GM21723 (cell line): ENCODE data around the gene CHRNA7.

Source experiments
- ATAC-seq: cut with Tn5 transposase; IDR thresholded peaks from one replicate; pipeline ENCODE4 v1.9.1; 2021; ENCODE audit warnings: mild to moderate bottlenecking, moderate library complexity; ENCODE audit not compliant: unreplicated experiment

CHRNA7 gene

DNA sequence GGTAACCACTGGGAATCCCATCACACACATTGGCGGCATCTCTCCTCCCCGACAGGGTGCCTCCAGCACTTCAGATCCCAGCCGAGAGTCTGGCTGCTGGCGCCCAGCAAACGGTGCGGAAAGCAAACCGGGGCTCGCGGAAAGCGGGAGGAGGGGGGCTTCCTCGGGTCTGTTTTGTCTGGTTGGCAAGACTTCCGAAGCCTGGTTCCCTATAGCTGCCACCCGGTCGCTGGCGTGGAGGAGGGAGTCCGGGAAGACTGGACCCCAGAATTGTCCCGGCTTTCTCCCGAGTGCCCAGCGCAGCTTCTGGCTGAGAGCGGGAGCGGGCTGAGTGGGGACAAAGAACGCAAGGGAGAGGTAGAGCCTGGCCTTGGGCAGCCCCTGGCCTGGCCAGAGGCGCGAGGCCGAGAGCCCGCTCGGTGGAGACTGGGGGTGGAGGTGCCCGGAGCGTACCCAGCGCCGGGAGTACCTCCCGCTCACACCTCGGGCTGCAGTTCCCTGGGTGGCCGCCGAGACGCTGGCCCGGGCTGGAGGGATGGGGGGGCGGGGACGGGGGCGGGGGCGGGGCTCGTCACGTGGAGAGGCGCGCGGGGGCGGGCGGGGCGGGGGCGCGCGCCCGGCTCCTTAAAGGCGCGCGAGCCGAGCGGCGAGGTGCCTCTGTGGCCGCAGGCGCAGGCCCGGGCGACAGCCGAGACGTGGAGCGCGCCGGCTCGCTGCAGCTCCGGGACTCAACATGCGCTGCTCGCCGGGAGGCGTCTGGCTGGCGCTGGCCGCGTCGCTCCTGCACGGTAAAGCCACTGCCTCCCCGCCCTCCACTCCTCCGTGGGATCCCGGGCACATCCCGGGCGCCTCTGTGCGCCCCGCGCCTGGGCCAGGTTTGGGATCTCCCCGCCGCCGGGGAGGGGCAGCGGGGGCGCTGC is at the start of gene CHRNA7:
TSS of gene CHRNA7 (plus strand) at position 654 of the 920 bp plus-strand sequence. CDS start at position 734, 80 bp downstream.
- peak; percentile 76 for ATAC-seq

DNA sequence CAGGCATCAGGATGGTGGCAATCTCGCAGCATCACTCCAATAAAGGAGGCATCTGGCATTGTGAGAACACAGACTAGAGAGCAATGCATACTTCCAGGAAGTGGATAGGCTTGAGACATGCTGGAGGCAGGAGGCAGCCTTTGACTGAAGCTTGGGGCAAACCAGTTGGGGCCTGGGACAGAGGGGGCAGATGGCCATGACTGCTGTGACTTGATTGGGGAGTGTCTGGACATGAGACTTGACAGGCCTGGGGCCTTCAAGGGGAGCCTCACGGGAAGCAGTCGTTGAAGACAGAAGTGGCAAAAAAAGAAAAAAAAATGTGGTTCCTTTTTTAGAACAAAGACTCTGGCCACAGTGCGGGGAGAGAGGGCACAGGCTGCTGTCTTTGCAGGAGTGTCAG is 44.7 kb upstream of the CHRNA7 start:
- ATAC-seq = no peak

DNA sequence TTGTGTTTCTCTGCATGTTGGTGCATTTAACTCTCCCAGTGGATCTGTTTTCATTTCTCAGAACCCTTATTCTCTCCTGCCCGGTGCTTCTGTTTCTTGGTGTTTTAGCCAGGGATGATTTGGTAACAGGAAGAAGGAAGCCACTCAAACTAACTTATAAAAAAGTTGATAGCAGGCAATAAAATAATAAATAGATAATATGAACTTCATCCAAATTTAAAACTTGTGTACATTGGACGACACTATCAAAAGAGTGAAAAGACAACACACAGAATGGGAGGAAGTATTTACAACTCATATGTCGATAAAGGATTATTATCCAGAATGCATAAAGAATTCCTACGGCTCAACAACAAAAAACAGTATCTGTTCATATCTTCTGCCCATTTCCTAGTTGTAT is 37.3 kb upstream of the CHRNA7 start:
- no peak for ATAC-seq

DNA sequence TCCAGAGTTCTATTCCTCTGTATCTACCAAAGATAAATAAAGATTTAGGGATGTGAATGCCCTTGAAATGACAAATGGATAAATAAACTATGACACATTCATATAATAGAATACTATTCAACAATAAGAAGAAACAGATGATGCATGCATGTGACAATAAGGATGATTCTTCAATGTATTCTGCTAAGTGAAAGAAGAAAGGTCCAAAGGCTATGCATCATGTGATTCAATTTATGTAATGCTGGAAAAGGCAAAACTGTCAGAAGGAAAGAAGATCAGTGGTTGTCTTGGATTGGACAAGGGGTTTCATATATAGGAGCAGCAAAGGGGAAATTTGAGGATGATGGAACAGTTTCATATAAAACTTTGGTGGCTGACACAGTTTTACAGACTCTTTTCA is 32.6 kb upstream of the CHRNA7 start:
- no peak for ATAC-seq

DNA sequence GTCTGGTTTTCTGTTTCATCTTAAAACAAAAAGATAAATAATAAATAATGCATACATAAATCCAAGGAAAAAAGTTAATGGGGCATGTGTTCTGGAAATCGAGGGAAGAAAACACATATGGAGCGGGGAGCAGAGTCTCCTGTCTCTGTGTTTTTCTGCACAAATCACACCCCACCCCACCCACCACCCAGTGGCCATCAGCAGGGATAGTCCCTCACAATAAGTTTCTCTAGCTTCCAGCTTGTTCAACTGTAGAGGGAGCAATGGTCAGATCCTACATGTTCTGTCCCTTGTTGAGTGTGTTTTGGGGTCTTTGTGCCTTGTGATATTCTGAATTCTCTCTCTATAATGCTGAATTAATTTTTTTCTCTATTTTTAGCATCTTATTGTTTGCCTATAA is 26.8 kb upstream of the CHRNA7 start:
- ATAC-seq = no peak

DNA sequence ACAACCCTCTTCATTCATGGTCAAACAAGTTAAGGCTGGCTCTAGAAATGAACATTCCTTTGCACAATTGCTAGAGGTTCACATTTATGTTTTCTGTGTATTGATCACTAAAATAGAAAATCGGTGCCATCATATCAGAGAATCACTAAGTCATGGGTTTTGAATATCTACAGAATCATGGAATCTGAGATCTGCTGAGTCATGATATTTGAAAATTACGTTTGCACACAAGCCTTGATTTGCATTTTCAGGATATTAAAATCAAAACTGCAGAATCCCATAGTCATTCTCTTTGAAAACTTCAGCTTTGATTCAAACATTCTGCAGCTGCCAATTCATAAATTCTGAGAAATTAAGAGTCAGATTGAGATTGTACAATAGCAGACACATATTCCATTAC is 26.1 kb upstream of the CHRNA7 start:
- no peak for ATAC-seq

DNA sequence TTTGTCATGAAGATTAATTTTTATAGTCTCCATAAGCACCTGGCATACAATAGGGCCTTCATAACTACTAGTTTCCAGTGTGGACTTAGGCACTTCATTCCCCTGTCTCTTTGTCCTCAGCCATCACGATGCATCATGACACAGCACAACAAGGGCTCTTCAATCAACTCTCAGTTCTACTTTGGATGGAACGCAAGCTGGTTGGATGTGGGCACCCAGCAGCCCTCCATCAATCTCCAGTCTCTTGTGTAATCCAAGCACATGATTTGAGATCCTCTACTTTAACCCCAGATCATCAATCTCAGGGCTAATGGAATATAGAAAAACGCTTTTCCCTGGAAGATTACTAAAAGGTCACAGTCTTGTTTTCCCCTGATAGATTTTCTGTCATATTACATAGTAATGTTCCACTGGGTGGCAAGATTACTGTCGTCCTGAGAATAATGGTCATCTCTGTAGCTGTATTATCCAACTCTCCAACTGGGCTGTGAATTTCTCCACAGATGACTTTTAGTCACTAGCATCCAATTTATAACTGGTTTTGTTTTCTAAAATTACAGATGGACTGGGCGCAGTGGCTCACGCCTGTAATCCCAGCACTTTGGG is 22.9 kb upstream of the CHRNA7 start:
- no peak for ATAC-seq

DNA sequence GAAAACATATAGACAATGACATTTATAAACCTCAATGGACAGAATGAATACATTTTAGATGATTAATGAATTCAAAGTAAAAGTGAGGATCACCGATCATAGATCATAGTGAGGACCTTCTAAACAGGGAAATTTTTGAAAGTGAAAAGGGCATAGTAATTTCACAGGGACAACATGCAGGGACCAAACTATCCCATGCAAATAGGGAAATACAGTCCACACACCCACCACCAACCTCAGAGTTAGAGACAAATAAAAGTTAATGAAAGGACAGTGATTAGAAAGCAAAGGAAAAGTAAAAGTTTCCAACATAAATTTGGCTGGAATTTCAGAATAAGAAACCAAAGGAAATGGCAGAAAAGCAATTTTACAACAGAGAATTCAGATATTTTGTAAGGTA is 15.4 kb upstream of the CHRNA7 start:
- ATAC-seq = no peak

DNA sequence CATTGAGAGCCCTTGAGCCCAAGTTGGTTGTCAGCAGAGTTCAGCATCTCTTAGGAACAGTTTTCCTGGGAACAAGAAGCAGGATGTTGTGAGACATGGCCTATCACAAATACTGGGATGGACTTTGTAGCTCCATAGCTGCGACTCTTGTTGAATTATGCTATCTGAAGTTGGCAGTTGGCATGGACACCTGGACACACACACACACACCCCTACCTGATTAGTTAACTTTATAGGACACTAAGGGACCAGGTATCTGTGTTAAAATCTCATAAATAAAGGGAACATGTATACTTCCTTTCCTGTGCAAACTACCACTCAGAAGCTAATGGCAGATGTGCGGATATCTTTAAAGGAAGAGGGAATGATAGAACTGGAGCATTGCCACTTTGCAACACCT is 10.2 kb upstream of the CHRNA7 start:
- ATAC-seq = no peak

DNA sequence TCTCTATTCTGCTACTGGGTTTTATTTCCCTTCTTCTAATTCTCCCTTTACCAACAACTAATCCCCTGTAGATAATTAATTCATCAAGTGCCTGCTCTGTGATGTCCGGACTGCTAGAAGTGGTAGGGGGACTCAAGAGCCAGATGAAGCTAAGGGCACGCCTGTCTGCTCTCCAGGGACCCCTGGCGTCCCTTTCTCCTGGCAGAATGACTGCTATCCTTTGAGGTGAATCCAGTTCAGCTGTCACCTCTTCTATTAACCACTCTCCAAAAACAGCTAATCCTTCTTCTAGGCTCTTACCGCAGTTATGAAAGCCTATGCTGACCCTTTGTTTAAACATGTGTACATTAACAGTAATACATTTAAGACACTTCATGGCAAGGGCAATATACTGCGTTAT is 1.4 kb upstream of the CHRNA7 start:
- ATAC-seq = no peak

DNA sequence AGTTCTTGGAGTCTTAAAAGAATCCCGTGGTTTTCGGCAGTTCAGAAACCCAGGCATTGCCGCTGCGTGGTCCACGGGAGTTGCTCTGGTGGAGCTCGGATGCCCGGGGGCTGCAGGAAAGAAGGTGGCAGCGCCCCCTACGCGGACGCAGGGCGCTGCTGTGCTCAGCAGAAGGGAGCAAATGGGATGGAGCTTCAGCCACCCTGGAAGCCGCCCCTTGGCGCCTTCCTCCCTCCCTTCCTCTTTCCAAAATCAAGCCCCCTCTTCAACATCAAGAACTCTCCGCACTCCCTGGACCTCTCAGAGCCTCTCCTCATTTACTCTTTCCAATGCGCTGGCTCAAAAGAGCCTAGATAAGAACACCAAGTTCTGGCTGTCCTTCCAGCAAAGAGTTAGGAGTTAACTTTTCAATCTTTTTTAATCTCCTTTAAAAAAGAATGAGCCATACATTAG is 880 bp upstream of the CHRNA7 start:
- ATAC-seq = no peak

DNA sequence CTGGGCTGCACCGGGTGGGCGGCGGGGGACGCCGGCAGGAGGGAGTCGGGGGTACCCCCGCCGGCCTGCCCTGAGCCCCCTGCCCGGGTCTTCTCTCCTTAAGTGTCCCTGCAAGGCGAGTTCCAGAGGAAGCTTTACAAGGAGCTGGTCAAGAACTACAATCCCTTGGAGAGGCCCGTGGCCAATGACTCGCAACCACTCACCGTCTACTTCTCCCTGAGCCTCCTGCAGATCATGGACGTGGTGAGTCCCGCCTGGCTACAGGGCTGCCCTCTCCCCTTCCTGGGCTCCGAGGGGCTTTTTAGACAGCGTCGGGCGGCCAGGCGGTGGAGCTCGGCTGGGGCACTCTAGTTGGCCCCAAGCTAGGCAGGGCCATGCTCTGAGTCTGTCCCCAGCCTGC is 480 bp downstream of the CHRNA7 start:
- peak; percentile 6 for ATAC-seq

DNA sequence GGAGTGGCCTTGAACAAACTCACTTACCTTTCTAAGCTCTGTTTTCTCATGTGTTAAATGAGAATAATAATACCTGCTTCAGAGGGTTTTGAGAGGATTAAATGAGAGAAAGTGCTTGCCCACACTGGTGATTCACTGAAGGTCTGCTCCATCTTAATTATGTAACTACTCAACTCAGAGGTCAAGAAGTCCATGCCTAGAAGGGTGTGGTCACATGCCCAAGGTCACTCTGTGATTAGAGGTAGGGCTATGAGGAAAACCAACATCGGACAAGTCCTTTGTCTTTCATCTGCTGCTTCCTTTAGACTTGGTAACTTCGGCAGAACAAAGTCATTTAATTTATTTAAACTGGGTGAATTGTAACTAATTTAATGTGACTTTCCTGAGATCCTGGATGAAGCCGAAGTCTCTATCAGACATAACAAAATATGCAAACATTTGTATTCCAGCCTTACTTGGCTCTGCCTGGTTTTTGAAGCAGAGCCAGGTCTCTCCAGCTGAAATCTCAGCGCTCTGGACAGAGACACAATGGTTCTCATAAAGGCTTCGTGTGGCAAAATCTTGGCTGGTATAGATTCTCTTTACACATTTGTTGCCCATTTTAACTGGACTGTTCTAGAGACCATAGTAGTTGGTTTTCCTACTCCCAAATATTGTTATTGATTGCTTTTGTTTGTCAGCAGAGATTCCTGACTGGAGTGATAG is 3.0 kb downstream of the CHRNA7 start:
- ATAC-seq = no peak

DNA sequence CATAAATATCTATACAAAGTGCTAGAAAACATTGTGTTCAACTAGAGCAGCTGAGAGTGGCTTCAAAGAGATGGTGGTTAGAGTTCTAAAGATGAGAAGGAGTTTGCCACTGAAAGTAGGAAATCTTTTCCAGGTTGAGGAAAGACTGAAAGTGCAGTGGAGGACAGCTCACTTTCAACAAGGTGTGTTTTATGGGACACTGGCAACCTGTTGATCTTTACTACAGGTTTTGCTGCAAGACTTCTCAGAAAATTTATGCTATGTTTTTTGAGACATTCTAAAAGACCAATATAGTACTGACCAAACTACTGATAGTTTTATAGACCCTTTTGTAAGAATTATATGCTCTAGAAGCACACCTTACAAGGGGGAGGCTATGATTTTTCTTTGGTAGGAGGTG is 3.8 kb downstream of the CHRNA7 start:
- no peak for ATAC-seq

DNA sequence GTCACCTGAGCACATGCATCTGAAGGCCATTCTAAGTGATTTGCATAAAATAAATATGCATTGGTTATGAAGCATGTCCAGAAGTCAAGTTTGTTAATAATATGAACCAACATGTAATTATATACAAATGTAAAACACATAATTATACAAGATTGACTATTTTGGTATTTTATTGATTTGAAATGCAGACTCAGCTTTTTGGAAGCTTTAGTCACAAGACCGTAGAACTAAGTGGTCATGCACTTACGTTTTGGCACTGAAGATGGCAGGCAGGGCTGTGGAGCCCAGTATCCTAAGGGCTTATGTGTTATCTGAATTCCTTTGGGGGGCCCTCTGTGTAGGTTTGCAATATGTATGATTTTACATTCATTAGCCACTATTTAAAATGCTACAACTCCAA is 5.0 kb downstream of the CHRNA7 start:
- ATAC-seq = no peak

DNA sequence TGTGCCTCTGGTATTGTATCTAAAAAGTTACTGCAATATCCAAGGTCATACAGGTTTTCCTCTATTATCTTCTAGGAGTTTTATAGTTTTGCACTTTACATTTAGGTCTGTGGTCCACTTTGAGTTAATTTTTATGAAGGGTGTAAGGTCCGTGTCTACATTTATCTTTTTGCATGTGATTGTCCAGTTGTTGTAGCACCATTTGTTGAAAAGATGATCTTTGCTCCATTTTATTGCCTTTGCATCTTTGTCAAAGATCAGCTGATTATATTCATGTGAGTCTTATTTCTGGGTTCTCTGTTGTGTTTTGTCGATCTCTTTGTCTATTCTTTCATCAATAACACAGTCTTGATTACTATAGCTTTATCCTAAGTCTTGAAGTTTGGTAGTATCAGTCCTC is 6.7 kb downstream of the CHRNA7 start:
- no peak for ATAC-seq

DNA sequence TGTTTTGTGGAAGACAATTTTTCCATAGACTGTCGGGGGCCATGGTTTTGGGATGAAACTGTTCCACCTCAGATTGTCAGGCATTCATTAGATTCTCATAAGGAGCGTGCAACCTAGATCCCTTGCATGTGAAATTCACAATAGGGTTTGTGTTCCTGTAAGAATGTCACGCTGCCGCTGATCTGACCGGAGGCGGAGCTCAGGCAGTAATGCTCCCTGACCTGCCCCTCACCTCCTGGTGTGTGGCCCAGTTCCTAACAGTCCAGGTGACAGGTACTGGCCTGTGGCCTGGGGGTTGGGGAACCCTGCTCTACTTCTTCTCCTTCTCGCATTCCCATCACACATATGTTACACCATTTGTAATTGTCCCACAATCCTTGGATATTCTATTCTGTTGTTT is 11.0 kb downstream of the CHRNA7 start:
- no peak for ATAC-seq

DNA sequence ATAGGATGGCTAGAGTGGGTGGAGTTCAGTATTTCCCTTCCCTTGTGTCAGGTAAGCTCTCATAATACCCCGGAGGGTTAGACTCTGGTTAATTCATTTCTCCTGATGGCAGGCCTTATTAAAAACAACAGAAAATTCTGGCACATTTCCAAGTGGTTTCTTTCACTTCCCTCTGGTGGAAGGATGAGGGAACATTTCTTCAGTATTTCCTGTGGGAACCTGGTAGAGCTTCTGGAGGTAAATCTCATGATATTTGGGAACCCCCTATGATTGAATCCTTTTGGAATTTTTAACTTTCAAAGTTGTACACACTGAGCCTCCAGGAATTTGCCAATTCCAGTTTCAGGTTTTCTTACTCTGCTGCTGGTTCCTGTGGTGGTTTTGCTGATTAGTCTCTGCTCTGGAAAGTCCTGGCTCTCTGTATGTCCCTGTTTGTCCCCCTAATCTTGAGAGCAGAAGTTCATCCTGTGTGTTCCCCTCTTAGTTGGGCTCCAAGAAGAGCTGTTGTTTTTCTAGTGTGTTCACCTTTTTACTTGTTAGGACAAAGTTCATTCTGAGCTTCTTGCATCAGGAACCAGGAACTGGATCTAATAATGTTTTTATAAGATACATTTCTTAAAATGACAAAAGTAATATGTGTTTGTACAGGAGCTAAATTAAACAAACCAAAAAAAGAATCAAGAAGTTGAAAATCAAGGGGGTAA is 12.1 kb downstream of the CHRNA7 start:
- no peak for ATAC-seq

DNA sequence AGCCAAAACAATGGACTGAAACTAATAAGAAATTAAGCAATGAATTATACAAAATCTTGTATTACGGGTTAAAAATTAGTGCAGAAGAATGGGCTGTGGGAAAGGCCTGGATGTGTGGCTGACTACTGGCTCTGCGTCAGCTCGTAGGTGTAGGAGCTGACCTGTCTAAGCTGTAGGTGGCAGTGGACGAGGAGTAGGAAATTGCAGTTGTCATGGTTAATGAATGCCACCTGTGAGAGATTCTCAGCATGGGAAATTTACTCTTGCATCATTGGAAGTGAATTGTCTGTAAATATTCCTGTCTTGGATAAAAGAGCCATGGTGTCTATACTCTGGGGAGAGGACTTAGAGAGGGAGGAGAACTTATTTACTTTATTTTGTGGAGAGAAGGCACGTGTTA is 23.4 kb downstream of the CHRNA7 start:
- no peak for ATAC-seq

DNA sequence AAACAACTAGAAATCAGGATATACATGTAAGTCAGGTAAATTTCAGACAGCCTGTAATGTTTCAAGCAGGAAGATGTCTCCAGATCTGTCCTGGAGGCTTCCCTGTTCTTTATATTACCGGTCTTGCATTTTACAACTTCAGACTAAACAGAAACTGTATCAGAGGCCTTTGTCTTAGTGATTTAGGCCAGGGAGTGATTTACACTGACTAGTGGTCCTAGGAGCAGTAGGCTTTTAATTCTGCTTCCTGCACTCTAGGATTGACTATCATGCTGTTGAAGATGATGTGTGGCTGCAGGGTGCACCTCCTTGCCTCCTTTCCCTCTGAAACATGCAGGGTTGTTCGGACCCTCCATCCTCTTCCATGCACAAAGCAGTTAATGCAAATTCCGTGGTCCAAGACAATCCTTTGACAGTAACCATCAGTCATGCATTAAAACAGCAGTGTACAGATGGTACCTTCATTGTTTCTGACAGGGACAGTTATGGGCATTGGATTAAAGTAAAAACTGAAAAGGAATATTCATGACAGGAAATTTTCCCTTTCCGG is 27.6 kb downstream of the CHRNA7 start:
- no peak for ATAC-seq

DNA sequence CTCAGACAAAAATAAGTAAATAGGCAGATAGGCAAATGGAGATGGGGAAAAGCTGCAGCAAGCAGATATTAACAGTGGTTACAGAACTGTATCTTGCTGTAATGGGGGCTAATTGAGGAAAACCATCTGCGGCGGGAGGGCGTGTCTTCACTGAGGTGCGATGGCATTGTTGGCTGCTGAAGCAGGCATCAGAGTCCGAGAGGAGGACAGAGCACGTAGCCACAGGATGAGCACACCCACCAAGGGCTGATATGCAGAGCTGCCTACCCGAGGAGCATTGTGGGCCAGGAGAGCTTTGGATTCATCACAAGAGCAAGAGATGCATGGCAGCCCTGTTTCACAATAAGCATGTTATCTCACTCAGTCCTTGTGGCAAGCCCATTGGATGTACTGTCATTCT is 30.4 kb downstream of the CHRNA7 start:
- ATAC-seq = no peak
